ENCODE results near the gene FCGR2B.
"Not testable (repeated sequence)": the region's sequence is repeated elsewhere in the genome, so short reads cannot be mapped to it uniquely, and the experiment has no call there.

GRCh38 chr1:161621181-161622000 lies 41.6 kb upstream of the FCGR2B start:
- TF ChIP-seq CTCF (IDR thresholded peaks at IDR 0.05; ENCODE audit: insufficient read depth, low read length); POLR2AphosphoS5 (IDR thresholded peaks at IDR 0.05; ENCODE audit: low read depth): not testable (repeated sequence)
